Measurements from ENCODE around the gene GRIN3A. TPM values are rescaled to one million over a fixed set of nuclear protein-coding genes. Genes with fewer than 3 reads are reported as not detected.

The GRIN3A gene
- total RNA-seq, 1 donor from 2014 or later = 0.24 TPM

- TF ChIP-seq, protein P1, sequence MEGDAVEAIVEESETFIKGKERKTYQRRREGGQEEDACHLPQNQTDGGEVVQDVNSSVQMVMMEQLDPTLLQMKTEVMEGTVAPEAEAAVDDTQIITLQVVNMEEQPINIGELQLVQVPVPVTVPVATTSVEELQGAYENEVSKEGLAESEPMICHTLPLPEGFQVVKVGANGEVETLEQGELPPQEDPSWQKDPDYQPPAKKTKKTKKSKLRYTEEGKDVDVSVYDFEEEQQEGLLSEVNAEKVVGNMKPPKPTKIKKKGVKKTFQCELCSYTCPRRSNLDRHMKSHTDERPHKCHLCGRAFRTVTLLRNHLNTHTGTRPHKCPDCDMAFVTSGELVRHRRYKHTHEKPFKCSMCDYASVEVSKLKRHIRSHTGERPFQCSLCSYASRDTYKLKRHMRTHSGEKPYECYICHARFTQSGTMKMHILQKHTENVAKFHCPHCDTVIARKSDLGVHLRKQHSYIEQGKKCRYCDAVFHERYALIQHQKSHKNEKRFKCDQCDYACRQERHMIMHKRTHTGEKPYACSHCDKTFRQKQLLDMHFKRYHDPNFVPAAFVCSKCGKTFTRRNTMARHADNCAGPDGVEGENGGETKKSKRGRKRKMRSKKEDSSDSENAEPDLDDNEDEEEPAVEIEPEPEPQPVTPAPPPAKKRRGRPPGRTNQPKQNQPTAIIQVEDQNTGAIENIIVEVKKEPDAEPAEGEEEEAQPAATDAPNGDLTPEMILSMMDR (IDR thresholded peaks at IDR 0.05) = no peak
- H3K4me3 ChIP-seq = no peak overlapping the region
These were observed 155.9 kb downstream of the GRIN3A start for GRCh38 chr9:101582553-101582952.

GRCh38 chr9:101579711-101580545 lies 158.5 kb downstream of the GRIN3A start:
- H3K9me3 ChIP-seq = no peaks in the 10 kb centered on the region
- DNase-seq (peak; percentile 47), ATAC-seq (peak; percentile 45 to 85)
- no peaks in the 10 kb centered on the region for H3K27me3 ChIP-seq (ENCODE audit: low read depth)
- no peaks in the 10 kb centered on the region for H3K4me1 ChIP-seq
- TF ChIP-seq, protein P1 (IDR thresholded peaks at IDR 0.05) = no peak
- no peak overlapping the region for H3K27ac ChIP-seq
- H3K36me3 ChIP-seq = no peaks in the 10 kb centered on the region
- no peak overlapping the region for H3K4me3 ChIP-seq
- intact Hi-C loops (cut with DNase I) = no loop called here

More at GRCh38 chr9:101582553-101582952, 155.9 kb downstream of the GRIN3A start:
- H3K4me1 ChIP-seq = no peaks in the 10 kb centered on the region
- H3K9me3 ChIP-seq = no peaks in the 10 kb centered on the region
- no peaks in the 10 kb centered on the region for H3K36me3 ChIP-seq
- ATAC-seq (no peak), DNase-seq (no peak)
- intact Hi-C loops (cut with DNase I) = no loop called here
- H3K27me3 ChIP-seq (ENCODE audit: low read depth) = no peaks in the 10 kb centered on the region
- no peak overlapping the region for H3K27ac ChIP-seq

DNA sequence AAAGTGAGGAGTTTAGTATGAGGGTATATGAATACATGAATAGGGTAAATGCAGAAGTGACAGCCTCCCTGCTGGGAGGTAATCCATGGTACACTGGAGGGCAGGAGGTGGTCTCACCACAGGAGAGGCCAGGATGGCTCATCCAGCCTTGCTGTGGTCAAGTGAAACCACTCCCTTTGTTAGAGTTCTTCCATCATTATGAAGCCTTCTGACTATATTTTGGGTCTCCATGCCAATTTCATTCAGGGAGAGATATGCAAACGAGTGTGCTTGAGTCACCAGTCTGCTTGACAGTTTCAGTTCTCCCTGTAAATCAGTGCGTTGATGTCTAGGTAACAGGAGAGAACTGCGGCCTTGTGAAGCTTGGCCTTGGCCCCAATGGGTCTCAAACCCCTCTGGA lies 160.1 kb downstream of the GRIN3A start:
- ATAC-seq (no peak), DNase-seq (no peak)
- Histone ChIP-seq H3K36me3 (no peaks in the 10 kb centered on the region), H3K4me1 (no peaks in the 10 kb centered on the region), H3K27me3 (ENCODE audit: low read depth) (no peaks in the 10 kb centered on the region), H3K4me3 (no peak overlapping the region), H3K27ac (no peak overlapping the region), H3K9me3 (no peaks in the 10 kb centered on the region)
- TF ChIP-seq, protein P1 (IDR thresholded peaks at IDR 0.05) = no peak
- intact Hi-C loops (cut with DNase I) = no loop called here

DNA sequence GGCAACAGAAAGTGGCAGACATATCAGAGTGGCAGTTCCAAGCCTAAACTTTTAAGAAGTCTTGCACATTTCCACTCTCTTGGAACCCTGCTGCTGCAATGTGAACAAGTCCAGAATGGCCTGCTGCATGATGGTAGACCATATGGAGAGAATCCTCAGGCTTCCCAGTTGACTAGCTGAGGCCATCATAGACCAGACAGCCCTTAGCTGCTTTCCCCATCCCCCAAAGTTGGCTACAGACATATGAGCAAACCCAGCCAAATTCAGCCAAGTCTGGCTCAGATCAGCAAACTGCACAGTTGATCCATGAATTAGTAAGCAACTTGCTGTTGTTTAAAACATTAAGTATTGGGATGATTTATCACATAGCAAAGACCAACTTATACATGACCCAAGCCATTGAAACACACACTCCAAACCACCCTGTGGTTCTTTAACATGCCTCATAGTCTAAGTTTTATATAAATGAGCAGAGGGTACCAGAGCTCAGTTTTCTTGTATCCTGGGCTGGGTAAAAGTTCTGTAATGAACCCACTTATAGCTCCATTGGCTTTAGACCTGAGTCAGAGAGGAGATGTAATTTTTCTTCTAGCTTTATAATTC lies 163.6 kb downstream of the GRIN3A start:
- DNase-seq (no peak), ATAC-seq (no peak)
- Histone ChIP-seq H3K27me3 (ENCODE audit: low read depth) (no peaks in the 10 kb centered on the region), H3K4me1 (no peaks in the 10 kb centered on the region), H3K36me3 (peaks cover 8% of the 10 kb centered on the region), H3K27ac (no peak overlapping the region), H3K9me3 (no peaks in the 10 kb centered on the region), H3K4me3 (no peak overlapping the region)
- intact Hi-C loops (cut with DNase I) = no loop called here
- TF ChIP-seq, protein P1 (IDR thresholded peaks at IDR 0.05) = no peak

GRCh38 chr9:101572316-101572715 lies 166.1 kb downstream of the GRIN3A start:
- DNase-seq = no peak
- Histone ChIP-seq H3K27me3 (ENCODE audit: low read depth) (no peaks in the 10 kb centered on the region), H3K4me3 (no peak overlapping the region), H3K36me3 (peaks cover 32% of the 10 kb centered on the region), H3K4me1 (no peaks in the 10 kb centered on the region), H3K27ac (no peak overlapping the region), H3K9me3 (no peaks in the 10 kb centered on the region)
- TF ChIP-seq, protein P1 (IDR thresholded peaks at IDR 0.05) = no peak
- no peak for ATAC-seq
- intact Hi-C loops (cut with DNase I) = no loop called here
